ENCODE results near the gene PTP4A1. TPM values are rescaled to one million over a fixed set of nuclear protein-coding genes. Genes with fewer than 3 reads are reported as not detected.

Gene PTP4A1
- total and polyA plus RNA-seq, 2 of the 13 experiments (the other 11 are each of a cell fraction or from before 2014, with no cell fraction given) = 141 to 376 TPM

DNA sequence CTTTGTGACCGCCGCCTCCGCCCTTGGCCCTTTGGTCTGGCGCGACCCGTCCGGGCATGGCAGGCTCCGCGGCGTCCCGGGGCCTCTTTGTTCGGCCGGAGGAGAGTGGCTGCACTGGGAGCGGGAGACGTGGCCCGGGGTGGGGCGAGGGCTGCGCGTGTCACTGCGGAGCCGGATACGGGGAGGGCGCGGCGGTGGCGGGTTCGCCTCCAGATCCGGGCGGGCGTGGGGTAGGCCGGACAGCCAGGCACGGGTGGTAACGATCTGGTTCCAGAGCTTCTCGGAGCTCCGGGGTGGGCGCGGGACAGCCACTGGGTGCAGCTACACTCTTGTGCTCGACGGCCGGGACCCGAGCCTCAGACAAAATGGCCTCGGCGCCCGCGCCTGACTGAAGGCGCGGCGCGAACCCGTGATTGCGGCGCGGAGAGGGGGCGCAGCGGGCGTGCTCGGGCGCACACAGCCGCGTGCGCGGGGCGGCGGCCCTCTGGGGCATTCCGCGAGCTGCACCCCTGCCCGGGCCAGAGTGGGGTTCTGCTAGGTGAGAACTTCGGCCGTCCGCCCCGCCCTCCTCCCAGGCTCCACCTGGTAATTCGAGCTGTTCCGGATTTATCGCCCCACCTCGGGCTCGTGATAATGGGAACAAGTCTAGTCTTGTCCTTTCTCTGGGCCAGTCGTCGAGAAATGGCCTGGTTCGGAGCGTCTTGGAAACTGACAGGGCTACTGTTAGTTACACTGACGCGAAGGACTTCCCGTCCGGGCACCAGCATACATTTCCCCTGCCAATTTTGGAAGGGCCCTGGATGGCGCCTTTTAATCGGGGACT is 1.0 kb downstream of the PTP4A1 start (continued):
- TF ChIP-seq ZNF577 (CRISPR knock-in tag; IDR thresholded peaks at IDR 0.05; ENCODE audit: borderline replicate concordance, low read depth) (no peak), ZNF597 (CRISPR knock-in tag; IDR thresholded peaks at IDR 0.05) (no peak), NR2C2 (CRISPR knock-in tag; IDR thresholded peaks at IDR 0.05; ENCODE audit: borderline replicate concordance) (no peak; the same call in 1 of the 2 replicates), MED1 (CRISPR knock-in tag; IDR thresholded peaks at IDR 0.05) (peak; percentile 87), RFX3 (CRISPR knock-in tag; IDR thresholded peaks at IDR 0.05) (no peak; the same call in 1 of the 2 replicates), RAD51 (IDR thresholded peaks at IDR 0.05; ENCODE audit: borderline replicate concordance) (no peak), RAD21 (CRISPR knock-in tag; IDR thresholded peaks at IDR 0.05) (0 out of 2 replicates have a peak, but pooled peaks have one; percentile 33), ZNF414 (CRISPR knock-in tag; IDR thresholded peaks at IDR 0.05) (no peak), YEATS2 (CRISPR knock-in tag; IDR thresholded peaks at IDR 0.05; ENCODE audit: borderline replicate concordance) (no peak; the same call in 1 of the 2 replicates), ZNF790 (CRISPR knock-in tag; IDR thresholded peaks at IDR 0.05; ENCODE audit: borderline replicate concordance) (no peak), EP300 (IDR thresholded peaks at IDR 0.05; ENCODE audit: low read depth in 2 of 2, low read length in 2 of 2) (peak in 1 of 2 experiments; percentile 27; a peak in 1 of 4 replicates), EP300 (CRISPR knock-in tag; IDR thresholded peaks at IDR 0.05; ENCODE audit: borderline replicate concordance) (peak; percentile 62; the same call in 1 of the 2 replicates), CBFB (CRISPR knock-in tag; IDR thresholded peaks at IDR 0.05) (peak; percentile 45; the same call in 1 of the 2 replicates), MAFG (CRISPR knock-in tag; IDR thresholded peaks at IDR 0.05) (0 out of 2 replicates have a peak, but pooled peaks have one; percentile 25), ZNF788 (CRISPR knock-in tag; IDR thresholded peaks at IDR 0.05; ENCODE audit: borderline replicate concordance) (no peak)
- TF ChIP-seq, protein P1, sequence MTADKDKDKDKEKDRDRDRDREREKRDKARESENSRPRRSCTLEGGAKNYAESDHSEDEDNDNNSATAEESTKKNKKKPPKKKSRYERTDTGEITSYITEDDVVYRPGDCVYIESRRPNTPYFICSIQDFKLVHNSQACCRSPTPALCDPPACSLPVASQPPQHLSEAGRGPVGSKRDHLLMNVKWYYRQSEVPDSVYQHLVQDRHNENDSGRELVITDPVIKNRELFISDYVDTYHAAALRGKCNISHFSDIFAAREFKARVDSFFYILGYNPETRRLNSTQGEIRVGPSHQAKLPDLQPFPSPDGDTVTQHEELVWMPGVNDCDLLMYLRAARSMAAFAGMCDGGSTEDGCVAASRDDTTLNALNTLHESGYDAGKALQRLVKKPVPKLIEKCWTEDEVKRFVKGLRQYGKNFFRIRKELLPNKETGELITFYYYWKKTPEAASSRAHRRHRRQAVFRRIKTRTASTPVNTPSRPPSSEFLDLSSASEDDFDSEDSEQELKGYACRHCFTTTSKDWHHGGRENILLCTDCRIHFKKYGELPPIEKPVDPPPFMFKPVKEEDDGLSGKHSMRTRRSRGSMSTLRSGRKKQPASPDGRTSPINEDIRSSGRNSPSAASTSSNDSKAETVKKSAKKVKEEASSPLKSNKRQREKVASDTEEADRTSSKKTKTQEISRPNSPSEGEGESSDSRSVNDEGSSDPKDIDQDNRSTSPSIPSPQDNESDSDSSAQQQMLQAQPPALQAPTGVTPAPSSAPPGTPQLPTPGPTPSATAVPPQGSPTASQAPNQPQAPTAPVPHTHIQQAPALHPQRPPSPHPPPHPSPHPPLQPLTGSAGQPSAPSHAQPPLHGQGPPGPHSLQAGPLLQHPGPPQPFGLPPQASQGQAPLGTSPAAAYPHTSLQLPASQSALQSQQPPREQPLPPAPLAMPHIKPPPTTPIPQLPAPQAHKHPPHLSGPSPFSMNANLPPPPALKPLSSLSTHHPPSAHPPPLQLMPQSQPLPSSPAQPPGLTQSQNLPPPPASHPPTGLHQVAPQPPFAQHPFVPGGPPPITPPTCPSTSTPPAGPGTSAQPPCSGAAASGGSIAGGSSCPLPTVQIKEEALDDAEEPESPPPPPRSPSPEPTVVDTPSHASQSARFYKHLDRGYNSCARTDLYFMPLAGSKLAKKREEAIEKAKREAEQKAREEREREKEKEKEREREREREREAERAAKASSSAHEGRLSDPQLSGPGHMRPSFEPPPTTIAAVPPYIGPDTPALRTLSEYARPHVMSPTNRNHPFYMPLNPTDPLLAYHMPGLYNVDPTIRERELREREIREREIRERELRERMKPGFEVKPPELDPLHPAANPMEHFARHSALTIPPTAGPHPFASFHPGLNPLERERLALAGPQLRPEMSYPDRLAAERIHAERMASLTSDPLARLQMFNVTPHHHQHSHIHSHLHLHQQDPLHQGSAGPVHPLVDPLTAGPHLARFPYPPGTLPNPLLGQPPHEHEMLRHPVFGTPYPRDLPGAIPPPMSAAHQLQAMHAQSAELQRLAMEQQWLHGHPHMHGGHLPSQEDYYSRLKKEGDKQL (CRISPR knock-in tag; IDR thresholded peaks at IDR 0.05; ENCODE audit: low read depth) = peak; percentile 64; the same call in 1 of the 2 replicates
- TF ChIP-seq, protein P2, sequence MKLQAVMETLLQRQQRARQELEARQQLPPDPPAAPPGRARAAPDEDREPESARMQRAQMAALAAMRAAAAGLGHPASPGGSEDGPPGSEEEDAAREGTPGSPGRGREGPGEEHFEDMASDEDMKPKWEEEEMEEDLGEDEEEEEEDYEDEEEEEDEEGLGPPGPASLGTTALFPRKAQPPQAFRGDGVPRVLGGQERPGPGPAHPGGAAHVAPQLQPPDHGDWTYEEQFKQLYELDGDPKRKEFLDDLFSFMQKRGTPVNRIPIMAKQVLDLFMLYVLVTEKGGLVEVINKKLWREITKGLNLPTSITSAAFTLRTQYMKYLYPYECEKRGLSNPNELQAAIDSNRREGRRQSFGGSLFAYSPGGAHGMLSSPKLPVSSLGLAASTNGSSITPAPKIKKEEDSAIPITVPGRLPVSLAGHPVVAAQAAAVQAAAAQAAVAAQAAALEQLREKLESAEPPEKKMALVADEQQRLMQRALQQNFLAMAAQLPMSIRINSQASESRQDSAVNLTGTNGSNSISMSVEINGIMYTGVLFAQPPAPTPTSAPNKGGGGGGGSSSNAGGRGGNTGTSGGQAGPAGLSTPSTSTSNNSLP (IDR thresholded peaks at IDR 0.05; ENCODE audit: low read depth, low read length) = no peak; the same call in 1 of the 2 replicates
- TF ChIP-seq, protein P3, sequence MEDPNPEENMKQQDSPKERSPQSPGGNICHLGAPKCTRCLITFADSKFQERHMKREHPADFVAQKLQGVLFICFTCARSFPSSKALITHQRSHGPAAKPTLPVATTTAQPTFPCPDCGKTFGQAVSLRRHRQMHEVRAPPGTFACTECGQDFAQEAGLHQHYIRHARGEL (CRISPR knock-in tag; IDR thresholded peaks at IDR 0.05) = no peak; the same call in 1 of the 2 replicates
- TF ChIP-seq, protein P4, sequence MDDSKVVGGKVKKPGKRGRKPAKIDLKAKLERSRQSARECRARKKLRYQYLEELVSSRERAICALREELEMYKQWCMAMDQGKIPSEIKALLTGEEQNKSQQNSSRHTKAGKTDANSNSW (CRISPR knock-in tag; IDR thresholded peaks at IDR 0.05; ENCODE audit: borderline replicate concordance) = no peak
